Spleen (tissue), 7 donors: ENCODE measurements around the gene CHRNG.

Source experiments
- CTCF ChIP-seq, 11 experiments: fragments of 200-600 bp in 7 of 11; fragments of 450-650 bp in 4 of 11; sonication (generic) in 4 of 11; IDR thresholded peaks in 8 of 11; conservative IDR thresholded peaks in 3 of 11; 1 replicate in 7 of 11; 2 replicates in 4 of 11; pipeline versions ENCODE4 v1.4.0 to v1.8.0; 2016 to 2021; ENCODE audit warnings: antibody characterized with exemption in 11 of 11, inconsistent platforms in 4 of 11, mild to moderate bottlenecking in 1 of 11
- POLR2AphosphoS5 ChIP-seq, 3 donors: sonication (generic); formaldehyde crosslinking; IDR thresholded peaks; one replicate each; pipeline ENCODE4 v1.5.1; 2017; ENCODE audit warnings: antibody characterized with exemption in 3 of 3
- donor health status: DM: no; HTN: no; CAD: no; lungs with moderate emphysema.
- donor health status: DM: no; HTN: no; CAD: no.
- donor health status: DM: no; HTN: no; CAD: no.

GRCh38 chr2:232502511-232502910 is 37.0 kb upstream of the CHRNG start:
- no peak for TF ChIP-seq CTCF (IDR thresholded peaks at IDR 0.05 in 8 of 11, conservative IDR thresholded peaks at IDR 0.05 in 3 of 11)
- no peak for TF ChIP-seq POLR2AphosphoS5 (IDR thresholded peaks at IDR 0.05)
